Measurements from ENCODE around the gene SH3BP5.

- TF ChIP-seq CTCF (conservative IDR thresholded peaks at IDR 0.05 in 1 of 2, IDR thresholded peaks at IDR 0.05 in 1 of 2; ENCODE audit: extremely low read depth in 1 of 2, insufficient read depth in 1 of 2, low read depth in 1 of 2, low read length in 2 of 2) = no peak
- TF ChIP-seq EZH2 (IDR thresholded peaks at IDR 0.05; ENCODE audit: borderline replicate concordance, low read length) = no peak
Measured at GRCh38 chr3:15206662-15207576, 125.5 kb downstream of the SH3BP5 start.

Measured in mammary epithelial cell (primary cell).